NCI-H2029 (cell line): ENCODE results near the gene PAPOLB.

Experiments
- DNase-seq: peaks from one replicate; lab custom pipeline; 2025; lab: John Stamatoyannopoulos, UW

The PAPOLB gene

GRCh38 chr7:4878336-4879335, 16.8 kb upstream of the PAPOLB start:
- DNase-seq: no peak

- DNase-seq: no peak
Measured at GRCh38 chr7:4876586-4876985, 14.8 kb upstream of the PAPOLB start.

- DNase-seq: no peak
Measured at GRCh38 chr7:4875391-4875790, 13.6 kb upstream of the PAPOLB start.

- no peak for DNase-seq
Measured at GRCh38 chr7:4873071-4873944, 11.5 kb upstream of the PAPOLB start.

- DNase-seq: no peak
Measured at GRCh38 chr7:4871930-4872675, 10.3 kb upstream of the PAPOLB start.

GRCh38 chr7:4871056-4871680, 9.3 kb upstream of the PAPOLB start:
- no peak for DNase-seq

GRCh38 chr7:4868493-4868892, 6.7 kb upstream of the PAPOLB start:
- DNase-seq: no peak

GRCh38 chr7:4866528-4867496, 5.0 kb upstream of the PAPOLB start:
- DNase-seq: no peak

- DNase-seq: no peak
Measured at GRCh38 chr7:4862156-4862555, 326 bp upstream of the PAPOLB start.

GRCh38 chr7:4861227-4861626, 603 bp downstream of the PAPOLB start:
- no peak for DNase-seq

GRCh38 chr7:4857189-4857588, 4.6 kb downstream of the PAPOLB start:
- DNase-seq: no peak

GRCh38 chr7:4856336-4857057, 5.3 kb downstream of the PAPOLB start:
- peak; percentile 11 for DNase-seq

- DNase-seq: no peak
Measured at GRCh38 chr7:4854916-4855315, 6.9 kb downstream of the PAPOLB start.

GRCh38 chr7:4851459-4852422, 10.1 kb downstream of the PAPOLB start:
- no peak for DNase-seq

GRCh38 chr7:4850262-4850795, 11.5 kb downstream of the PAPOLB start:
- DNase-seq: no peak

- peak; percentile 1 for DNase-seq
Measured at GRCh38 chr7:4849390-4849789, 12.4 kb downstream of the PAPOLB start.

- DNase-seq: no peak
Measured at GRCh38 chr7:4845740-4846142, 16.1 kb downstream of the PAPOLB start.
